ENCODE results near the gene ZNF90. TPM values are rescaled to one million over a fixed set of nuclear protein-coding genes. Genes with fewer than 3 reads are reported as not detected.
"Not testable (repeated sequence)": the region's sequence is repeated elsewhere in the genome, so short reads cannot be mapped to it uniquely, and the experiment has no call there.

The ZNF90 gene
- total RNA-seq (ENCODE audit: low replicate concordance) = 1.2 and 1.4 TPM in 2 replicates

- DNase-seq (ENCODE audit: low read depth) = peak; percentile 94
- peak; percentile 12 for TF ChIP-seq CTCF (IDR thresholded peaks at IDR 0.05; ENCODE audit: insufficient read depth, low read length)
- H3K4me3 ChIP-seq (ENCODE audit: low read depth, low read length) = peak within 1 kb of the TSS; percentile 67
These were observed at the start of gene ZNF90 for GRCh38 chr19:20077791-20078463. Gene ZNF90, plus strand, starts transcription at chr19:20078000. Its CDS starts 133 bp downstream, at chr19:20078133.

- H3K4me3 ChIP-seq (ENCODE audit: low read depth, low read length) = no peak overlapping the region
- TF ChIP-seq CTCF (IDR thresholded peaks at IDR 0.05; ENCODE audit: insufficient read depth, low read length) = no peak
- DNase-seq (ENCODE audit: low read depth) = no peak
These were observed 49.2 kb upstream of the ZNF90 start for GRCh38 chr19:20028611-20029010.

- no peak for DNase-seq (ENCODE audit: low read depth)
- no peak for TF ChIP-seq CTCF (IDR thresholded peaks at IDR 0.05; ENCODE audit: insufficient read depth, low read length)
- no peak overlapping the region for H3K4me3 ChIP-seq (ENCODE audit: low read depth, low read length)
These were observed 41.9 kb upstream of the ZNF90 start for GRCh38 chr19:20035935-20036334.

- DNase-seq (ENCODE audit: low read depth) = peak; percentile 9
- TF ChIP-seq CTCF (IDR thresholded peaks at IDR 0.05; ENCODE audit: insufficient read depth, low read length) = no peak
- peak overlapping the region; percentile 96 for H3K4me3 ChIP-seq (ENCODE audit: low read depth, low read length)
These were observed 39.2 kb upstream of the ZNF90 start for GRCh38 chr19:20038358-20039202.

- TF ChIP-seq CTCF (IDR thresholded peaks at IDR 0.05; ENCODE audit: insufficient read depth, low read length) = no peak
- H3K4me3 ChIP-seq (ENCODE audit: low read depth, low read length) = peak within 1 kb of the TSS; percentile 96
- DNase-seq (ENCODE audit: low read depth) = peak; percentile 93
These were observed 38.5 kb upstream of the ZNF90 start, which contains the start of gene ZNF682 for GRCh38 chr19:20039203-20039723. Gene ZNF682, minus strand, starts transcription at chr19:20039505. Its CDS starts 160 bp downstream, at chr19:20039345.

GRCh38 chr19:20044663-20045062 lies 33.1 kb upstream of the ZNF90 start:
- no peak for TF ChIP-seq CTCF (IDR thresholded peaks at IDR 0.05; ENCODE audit: insufficient read depth, low read length)
- no peak overlapping the region for H3K4me3 ChIP-seq (ENCODE audit: low read depth, low read length)
- DNase-seq (ENCODE audit: low read depth) = no peak

- DNase-seq (ENCODE audit: low read depth); H3K4me3 ChIP-seq (ENCODE audit: low read depth, low read length): not testable (repeated sequence)
These were observed 32.1 kb upstream of the ZNF90 start for GRCh38 chr19:20045742-20046141.

Data from fibroblast of the aortic adventitia (primary cell).